HCT116 (cell line): Measurements from ENCODE around the gene PRR14. TPM values are rescaled to one million over a fixed set of nuclear protein-coding genes. Genes with fewer than 3 reads are reported as not detected.

Experiments
- ATF3 ChIP-seq: IDR thresholded peaks from 2 replicates; pipeline ENCODE4 v1.6.1; 2012
- EGR1 ChIP-seq: IDR thresholded peaks from 2 replicates; pipeline ENCODE4 v1.6.1; 2012; ENCODE audit warnings: low read depth
- ELF1 ChIP-seq: IDR thresholded peaks from 2 replicates; pipeline ENCODE4 v1.6.1; 2012; ENCODE audit warnings: low read depth, borderline replicate concordance
- EZH2phosphoT487 ChIP-seq: fragments of 200-600 bp; IDR thresholded peaks from 2 replicates; pipeline ENCODE4 v1.6.1; 2018; ENCODE audit warnings: antibody characterized with exemption, borderline replicate concordance
- FOSL1 ChIP-seq: IDR thresholded peaks from 2 replicates; pipeline ENCODE4 v1.6.1; 2012; ENCODE audit warnings: low read depth
- POLR2A ChIP-seq: IDR thresholded peaks from 2 replicates; pipeline ENCODE4 v1.7.0; 2011; ENCODE audit warnings: borderline replicate concordance; ENCODE audit not compliant: insufficient read depth, insufficient read length; ENCODE audit errors: extremely low read depth
- POLR2AphosphoS5 ChIP-seq: IDR thresholded peaks from 2 replicates; pipeline ENCODE4 v1.6.1; 2011; ENCODE audit warnings: mild to moderate bottlenecking, low read depth, low read length, moderate library complexity
- RAD21 ChIP-seq: IDR thresholded peaks from 2 replicates; pipeline ENCODE4 v1.6.1; 2012; ENCODE audit warnings: low read depth, mild to moderate bottlenecking
- SIN3A ChIP-seq: IDR thresholded peaks from 2 replicates; pipeline ENCODE4 v1.6.1; 2012; ENCODE audit warnings: low read depth
- SP1 ChIP-seq: IDR thresholded peaks from 2 replicates; pipeline ENCODE4 v1.6.1; 2012; ENCODE audit warnings: low read depth
- SRF ChIP-seq: IDR thresholded peaks from 2 replicates; pipeline ENCODE4 v1.6.1; 2012; ENCODE audit warnings: low read depth
- TCF7L2 ChIP-seq: IDR thresholded peaks from 2 replicates; pipeline ENCODE4 v1.7.0; 2011; ENCODE audit warnings: borderline replicate concordance, inconsistent platforms; ENCODE audit not compliant: insufficient read depth, insufficient read length; ENCODE audit errors: extremely low read depth
- ZFX ChIP-seq: fragments of 450-650 bp; IDR thresholded peaks from 2 replicates; pipeline ENCODE4 v1.6.1; 2017
- total RNA-seq: library from RNA; stranded (reverse); gene quantifications from one replicate; pipeline ENCODE4 v1.2.1, GENCODE V29; 2021; ENCODE audit not compliant: unreplicated experiment
- TF ChIP-seq, protein P1 (sequence below): IDR thresholded peaks from 2 replicates; pipeline ENCODE4 v1.6.1; 2011; ENCODE audit warnings: mild to moderate bottlenecking, low read length, moderate library complexity; ENCODE audit not compliant: insufficient replicate concordance; ENCODE audit errors: extremely low read depth

The PRR14 gene
- total RNA-seq, 1 experiment from 2014 or later: 56.2 TPM

GRCh38 chr16:30698816-30699614 is 48.3 kb downstream of the PRR14 start, which contains the start of gene SRCAP (continued):
- TF ChIP-seq, protein P1, sequence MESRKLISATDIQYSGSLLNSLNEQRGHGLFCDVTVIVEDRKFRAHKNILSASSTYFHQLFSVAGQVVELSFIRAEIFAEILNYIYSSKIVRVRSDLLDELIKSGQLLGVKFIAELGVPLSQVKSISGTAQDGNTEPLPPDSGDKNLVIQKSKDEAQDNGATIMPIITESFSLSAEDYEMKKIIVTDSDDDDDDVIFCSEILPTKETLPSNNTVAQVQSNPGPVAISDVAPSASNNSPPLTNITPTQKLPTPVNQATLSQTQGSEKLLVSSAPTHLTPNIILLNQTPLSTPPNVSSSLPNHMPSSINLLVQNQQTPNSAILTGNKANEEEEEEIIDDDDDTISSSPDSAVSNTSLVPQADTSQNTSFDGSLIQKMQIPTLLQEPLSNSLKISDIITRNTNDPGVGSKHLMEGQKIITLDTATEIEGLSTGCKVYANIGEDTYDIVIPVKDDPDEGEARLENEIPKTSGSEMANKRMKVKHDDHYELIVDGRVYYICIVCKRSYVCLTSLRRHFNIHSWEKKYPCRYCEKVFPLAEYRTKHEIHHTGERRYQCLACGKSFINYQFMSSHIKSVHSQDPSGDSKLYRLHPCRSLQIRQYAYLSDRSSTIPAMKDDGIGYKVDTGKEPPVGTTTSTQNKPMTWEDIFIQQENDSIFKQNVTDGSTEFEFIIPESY: peak; percentile 43
- peak; percentile 77 for TF ChIP-seq SIN3A
- TF ChIP-seq POLR2A: peak; percentile 56
- TF ChIP-seq SP1: no peak
- TF ChIP-seq RAD21: no peak
- peak; percentile 36 for TF ChIP-seq EGR1
- peak; percentile 25; the same call in 1 of the 2 replicates for TF ChIP-seq ZFX
- TF ChIP-seq ELF1: no peak; the same call in 1 of the 2 replicates
- TF ChIP-seq TCF7L2: peak; percentile 15
- peak; percentile 67 for TF ChIP-seq POLR2AphosphoS5
- no peak for TF ChIP-seq ATF3
- TF ChIP-seq SRF: no peak
- TF ChIP-seq EZH2phosphoT487: no peak
- TF ChIP-seq FOSL1: no peak
